NCI-H446 (cell line): ENCODE data around the gene HERC4.
"Not testable (repeated sequence)": the region's sequence is repeated elsewhere in the genome, so short reads cannot be mapped to it uniquely, and the experiment has no call there.

Experiments
- DNase-seq, 2 experiments: peaks; one replicate each; lab custom pipeline; 2025; lab: John Stamatoyannopoulos, UW

The HERC4 gene

DNA sequence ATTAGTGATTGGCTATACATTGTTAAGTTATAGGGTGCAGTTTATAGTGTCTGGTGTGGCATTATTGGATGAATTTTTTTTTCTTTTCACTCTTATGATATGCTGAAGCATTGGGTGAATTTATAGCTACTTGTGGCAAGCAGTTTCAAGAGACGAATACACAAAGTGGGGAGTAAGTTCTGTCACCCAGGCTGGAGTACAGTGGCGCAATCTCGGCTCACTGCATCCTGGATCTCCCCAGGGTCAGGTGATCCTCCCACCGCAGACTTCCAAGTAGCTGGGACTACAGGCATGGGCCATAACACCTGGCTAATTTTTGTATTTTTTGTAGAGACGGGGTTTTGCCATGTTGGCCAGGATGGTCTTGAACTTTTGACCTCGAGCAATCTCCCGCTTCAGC is 196.9 kb downstream of the HERC4 start:
- no peak for DNase-seq

DNA sequence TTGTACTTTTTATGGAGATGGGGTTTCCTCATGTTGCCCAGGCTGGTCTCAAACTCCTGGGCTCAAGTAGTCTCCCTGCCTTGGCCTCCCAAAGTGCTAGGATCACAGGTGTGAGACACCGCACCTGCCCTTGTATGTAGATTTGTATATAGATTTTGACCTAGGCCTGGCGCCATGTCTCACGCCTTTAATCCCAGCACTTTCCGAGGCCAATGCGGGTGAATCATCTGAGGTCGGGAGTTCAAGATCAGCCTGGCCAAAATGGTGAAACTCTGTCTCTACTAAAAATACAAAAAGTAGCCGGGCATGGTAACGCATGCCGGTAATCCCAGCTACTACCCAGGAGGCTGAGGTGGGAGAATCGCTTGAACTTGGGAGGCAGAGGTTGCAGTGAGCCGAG is 197.7 kb downstream of the HERC4 start:
- DNase-seq, result not testable (repeated sequence)

DNA sequence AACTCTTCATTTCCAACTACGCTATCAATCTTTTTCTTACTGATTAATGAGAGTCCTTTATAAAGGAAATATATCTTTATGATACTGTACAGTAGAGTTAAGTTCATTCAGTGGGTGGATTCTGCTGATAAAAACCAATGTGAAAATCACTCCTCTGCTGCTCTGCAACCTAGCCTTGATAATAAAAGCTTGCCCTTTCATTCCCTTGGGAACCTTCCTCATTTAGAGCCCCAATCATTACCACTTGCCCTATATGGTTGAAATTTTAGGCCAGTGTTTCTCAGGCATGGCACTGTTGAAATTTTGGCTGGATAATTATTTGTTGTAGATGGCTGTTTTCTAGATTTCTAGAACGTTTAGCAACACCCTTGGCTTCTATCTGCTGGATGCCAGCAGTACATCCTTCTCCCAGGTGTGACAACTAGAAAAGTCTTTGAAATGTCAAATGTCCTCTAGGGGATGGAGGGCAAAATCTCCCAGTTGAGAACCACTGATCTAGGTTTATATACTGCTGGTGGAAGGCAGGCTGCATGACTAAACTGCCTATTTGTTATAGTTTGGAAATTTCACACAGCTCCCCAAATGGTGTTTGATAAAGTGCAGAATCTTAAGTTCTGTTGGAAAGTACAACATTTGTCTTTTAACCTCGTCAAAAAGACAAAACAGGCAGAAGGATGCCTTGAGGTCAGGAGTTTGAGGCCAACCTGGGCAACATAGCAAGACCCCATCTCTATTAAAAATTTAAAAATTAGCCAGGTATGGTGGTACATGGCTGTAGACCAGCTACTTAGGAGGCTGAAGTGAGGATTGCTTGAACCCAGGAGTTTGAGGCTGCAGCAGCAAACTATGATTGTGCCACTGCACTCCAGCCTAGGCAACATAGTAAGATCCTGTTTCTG is 199.5 kb downstream of the HERC4 start:
- no peak for DNase-seq
